Measurements from ENCODE around the gene CARS2.
"Not testable (repeated sequence)": the region's sequence is repeated elsewhere in the genome, so short reads cannot be mapped to it uniquely, and the experiment has no call there.

Gene CARS2

DNA sequence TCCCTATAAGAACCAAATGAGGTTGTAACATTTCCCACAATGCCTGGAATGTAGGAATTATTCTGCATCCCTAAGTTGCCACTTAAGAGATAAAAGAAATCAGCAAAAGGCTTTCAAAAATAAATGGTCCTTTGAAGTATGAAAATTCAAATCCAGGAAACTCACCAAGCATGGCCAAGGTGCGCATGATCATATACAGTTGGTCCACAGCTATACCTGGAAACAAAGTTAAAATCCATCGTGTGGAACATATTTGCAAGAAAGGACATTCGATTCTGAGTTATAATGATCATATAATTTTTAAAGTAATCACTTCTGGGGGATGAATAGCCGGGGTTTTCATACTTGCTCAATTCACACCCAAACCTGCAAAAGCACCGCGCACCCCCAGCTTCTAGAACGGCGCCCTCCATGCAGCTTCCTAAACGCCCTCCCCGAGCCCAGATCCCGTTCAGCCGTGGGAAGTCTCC is 525 bp downstream of the CARS2 start:
- no peak for DNase-seq (ENCODE audit: extremely low read depth, low read depth)
- TF ChIP-seq, protein P1, sequence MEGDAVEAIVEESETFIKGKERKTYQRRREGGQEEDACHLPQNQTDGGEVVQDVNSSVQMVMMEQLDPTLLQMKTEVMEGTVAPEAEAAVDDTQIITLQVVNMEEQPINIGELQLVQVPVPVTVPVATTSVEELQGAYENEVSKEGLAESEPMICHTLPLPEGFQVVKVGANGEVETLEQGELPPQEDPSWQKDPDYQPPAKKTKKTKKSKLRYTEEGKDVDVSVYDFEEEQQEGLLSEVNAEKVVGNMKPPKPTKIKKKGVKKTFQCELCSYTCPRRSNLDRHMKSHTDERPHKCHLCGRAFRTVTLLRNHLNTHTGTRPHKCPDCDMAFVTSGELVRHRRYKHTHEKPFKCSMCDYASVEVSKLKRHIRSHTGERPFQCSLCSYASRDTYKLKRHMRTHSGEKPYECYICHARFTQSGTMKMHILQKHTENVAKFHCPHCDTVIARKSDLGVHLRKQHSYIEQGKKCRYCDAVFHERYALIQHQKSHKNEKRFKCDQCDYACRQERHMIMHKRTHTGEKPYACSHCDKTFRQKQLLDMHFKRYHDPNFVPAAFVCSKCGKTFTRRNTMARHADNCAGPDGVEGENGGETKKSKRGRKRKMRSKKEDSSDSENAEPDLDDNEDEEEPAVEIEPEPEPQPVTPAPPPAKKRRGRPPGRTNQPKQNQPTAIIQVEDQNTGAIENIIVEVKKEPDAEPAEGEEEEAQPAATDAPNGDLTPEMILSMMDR (IDR thresholded peaks at IDR 0.05; ENCODE audit: low read depth, low read length), result no peak

DNA sequence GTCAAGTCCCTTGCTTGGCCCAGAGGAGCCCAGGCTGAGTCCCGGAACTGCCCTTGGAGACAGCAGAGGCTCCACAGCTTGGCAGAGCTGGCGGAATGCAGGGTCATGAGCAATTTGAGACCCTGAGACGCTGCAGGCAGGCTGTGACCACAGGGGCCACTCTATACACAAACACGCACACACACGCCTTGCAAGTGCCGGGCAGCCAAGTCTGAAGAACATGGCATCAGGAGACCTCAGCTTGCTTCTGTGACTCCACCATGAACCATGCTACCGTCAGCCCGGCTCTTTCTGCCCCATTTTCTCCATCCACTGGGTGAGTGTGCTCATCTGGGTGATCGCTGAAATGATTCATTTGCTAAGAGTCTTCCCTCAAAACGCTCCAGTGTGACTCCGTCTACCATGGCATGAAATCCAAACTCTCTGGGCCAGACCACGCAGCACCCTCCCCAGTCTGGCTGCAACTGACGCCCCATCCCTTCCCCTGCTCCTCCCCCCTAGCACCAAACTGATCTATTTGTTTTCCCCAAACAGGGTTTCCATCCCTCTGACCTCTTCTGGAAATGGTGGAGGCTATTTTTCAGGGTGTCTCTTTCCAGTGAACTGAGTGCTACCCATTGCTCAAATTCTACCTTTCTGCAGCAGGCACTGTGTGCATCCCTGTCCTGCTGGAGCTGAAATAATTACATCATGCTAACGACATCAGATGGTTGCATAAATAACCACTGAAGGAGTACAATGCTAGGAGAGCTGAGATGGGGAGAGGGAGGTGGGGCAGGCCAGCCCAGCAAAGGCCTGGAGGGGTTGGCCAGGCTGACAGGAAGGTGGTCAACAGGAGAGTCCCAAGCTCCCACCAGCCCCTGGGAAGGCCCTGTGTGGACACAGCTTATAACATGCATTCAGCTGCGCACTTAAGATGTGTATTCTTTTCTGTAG is 3.1 kb downstream of the CARS2 start:
- TF ChIP-seq, protein P1 (IDR thresholded peaks at IDR 0.05; ENCODE audit: low read depth, low read length), result no peak
- no peak for DNase-seq (ENCODE audit: extremely low read depth, low read depth)

DNA sequence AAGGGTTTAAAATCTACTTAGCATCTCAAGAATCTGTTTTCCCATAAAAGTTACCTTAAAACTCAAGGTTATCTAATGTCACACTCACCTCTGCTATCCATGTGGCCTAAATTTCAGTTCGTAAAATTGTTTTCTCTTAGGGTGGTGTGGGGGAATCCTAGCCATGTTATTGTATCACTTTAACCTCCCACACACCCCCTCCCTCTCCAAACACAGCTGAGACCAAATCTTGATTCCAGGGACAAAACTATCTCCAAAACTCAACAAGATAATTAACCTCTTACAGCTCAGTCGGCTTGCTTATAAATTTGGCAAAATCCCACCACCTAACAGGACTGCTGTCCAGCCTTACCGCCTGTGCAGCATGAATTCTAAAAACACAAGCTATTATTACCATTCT is 3.8 kb downstream of the CARS2 start:
- no peak for DNase-seq (ENCODE audit: extremely low read depth, low read depth)
- TF ChIP-seq, protein P1 (IDR thresholded peaks at IDR 0.05; ENCODE audit: low read depth, low read length), result no peak

DNA sequence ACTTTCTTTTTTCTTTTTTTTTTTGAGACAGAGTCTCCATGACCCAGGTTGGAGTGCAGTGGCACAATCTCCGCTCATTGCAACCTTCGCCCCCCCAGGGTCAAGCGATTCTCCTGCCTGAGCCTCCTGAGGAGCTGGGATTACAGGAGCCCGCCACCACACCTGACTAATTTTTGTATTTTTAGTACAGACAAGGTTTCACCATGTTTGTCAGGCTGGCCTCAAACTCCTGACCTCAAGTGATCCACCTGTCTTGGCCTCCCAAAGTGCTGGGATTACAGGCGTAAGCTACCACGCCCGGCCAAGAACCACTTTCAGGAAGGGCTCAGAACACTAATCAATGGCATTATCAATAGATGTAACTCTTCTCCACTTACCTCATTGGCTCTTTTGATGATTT is 4.9 kb downstream of the CARS2 start:
- DNase-seq (ENCODE audit: extremely low read depth, low read depth), result not testable (repeated sequence)

DNA sequence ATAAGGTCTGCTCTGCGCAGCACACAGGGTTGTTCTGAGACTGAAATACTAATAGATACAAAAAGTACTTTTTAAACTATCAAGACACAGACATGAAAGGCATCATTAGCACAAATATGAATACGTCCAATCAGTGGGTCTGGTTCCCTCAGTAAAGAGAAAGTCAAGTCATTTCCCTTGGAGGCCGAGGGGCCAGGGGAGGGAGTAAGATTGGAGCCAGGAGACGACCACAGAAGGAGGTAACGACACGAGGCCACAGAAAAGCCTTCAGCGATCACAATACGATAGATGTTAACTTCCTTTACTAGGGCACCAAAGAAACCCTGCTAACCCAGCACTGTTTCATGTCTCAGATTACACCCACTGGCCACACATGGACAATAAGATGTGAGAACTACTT is 5.3 kb downstream of the CARS2 start:
- TF ChIP-seq, protein P1 (IDR thresholded peaks at IDR 0.05; ENCODE audit: low read depth, low read length), result no peak
- no peak for DNase-seq (ENCODE audit: extremely low read depth, low read depth)

DNA sequence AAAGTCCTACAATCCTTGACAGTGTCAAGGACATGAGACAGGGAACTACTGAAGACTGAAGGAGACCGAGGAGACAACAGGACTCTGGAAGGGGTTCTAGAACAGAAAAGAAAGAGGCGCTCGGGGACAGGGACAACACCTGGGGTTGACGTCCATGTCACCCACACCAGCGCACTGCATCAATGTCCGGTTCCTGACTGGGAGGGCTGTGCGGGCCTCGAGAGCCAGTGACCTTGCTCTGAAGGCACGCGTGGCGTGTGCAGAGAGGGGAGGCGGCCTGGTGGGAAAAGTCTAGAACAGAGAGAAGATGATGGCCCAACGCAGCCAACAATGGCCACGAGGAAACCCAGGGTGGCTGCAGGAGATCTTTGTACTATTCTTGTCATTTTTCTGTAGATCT is 5.7 kb downstream of the CARS2 start:
- TF ChIP-seq, protein P1 (IDR thresholded peaks at IDR 0.05; ENCODE audit: low read depth, low read length), result no peak
- no peak for DNase-seq (ENCODE audit: extremely low read depth, low read depth)

DNA sequence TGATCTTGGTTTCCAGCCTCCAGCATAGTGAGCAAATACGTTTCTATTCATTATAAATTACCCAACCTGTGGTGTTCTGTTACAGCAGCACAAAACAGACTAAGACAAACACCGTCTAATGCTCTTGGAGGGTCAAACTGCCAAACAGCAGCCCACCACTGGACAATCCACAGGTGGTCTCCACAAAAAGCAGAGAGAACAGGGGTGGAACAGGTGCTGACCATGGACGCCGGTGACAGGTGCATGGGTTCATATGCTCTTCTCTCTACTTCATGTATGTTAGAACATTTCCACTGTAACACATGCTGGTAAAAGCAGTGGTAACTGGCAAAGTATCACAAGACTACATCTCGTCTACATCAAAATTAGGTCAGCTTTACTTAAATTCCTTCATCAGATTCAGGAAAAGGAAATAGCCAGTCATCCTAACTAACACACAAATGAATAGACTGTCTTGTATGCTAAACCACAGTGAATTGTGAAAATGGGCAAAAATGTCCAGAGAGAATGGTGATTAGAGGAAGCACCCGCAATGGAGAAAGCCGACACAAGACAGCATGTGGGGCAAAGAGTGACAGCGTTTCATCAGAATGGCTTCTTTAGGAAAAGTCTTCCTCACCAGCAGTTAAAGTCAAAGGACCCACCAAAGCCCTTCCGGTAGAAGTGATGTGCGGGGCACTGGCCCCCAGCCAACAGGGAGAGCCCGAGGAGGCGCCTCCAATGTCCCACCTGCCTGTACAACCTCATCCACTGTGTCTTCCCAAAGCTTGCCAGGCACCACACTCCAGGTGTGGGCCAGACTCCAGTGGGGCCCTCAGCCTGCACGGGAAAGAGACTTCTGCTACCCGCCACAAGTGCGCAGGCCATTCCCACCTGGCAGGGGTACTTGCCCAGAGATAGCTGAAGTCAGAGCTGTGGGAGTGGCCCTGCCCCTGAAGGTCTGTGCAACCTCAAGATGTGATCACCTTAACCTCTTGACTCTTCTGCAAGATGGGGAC is 6.5 kb downstream of the CARS2 start:
- DNase-seq (ENCODE audit: extremely low read depth, low read depth), result no peak
- TF ChIP-seq, protein P1 (IDR thresholded peaks at IDR 0.05; ENCODE audit: low read depth, low read length), result no peak

Data from AG09319 (cell line).